Neural progenitor cell (in vitro differentiated cells): Measurements from ENCODE around the gene A2M.

Experiments
- CTCF ChIP-seq: fragments of 200-600 bp; sonication (generic); IDR thresholded peaks from 2 replicates; pipeline ENCODE4 v1.5.1; 2017; ENCODE audit warnings: antibody characterized with exemption, mild to moderate bottlenecking
- EZH2 ChIP-seq: fragments of 200-600 bp; sonication (generic); IDR thresholded peaks from 2 replicates; pipeline ENCODE4 v1.6.1; 2017; ENCODE audit warnings: antibody characterized with exemption, mild to moderate bottlenecking, moderate library complexity
- EZH2phosphoT487 ChIP-seq: fragments of 200-600 bp; sonication (generic); IDR thresholded peaks from 2 replicates; pipeline ENCODE4 v1.6.1; 2017; ENCODE audit warnings: antibody characterized with exemption

GRCh38 chr12:9124383-9125031 lies 8.8 kb upstream of the A2M start:
- TF ChIP-seq CTCF (no peak), EZH2 (no peak), EZH2phosphoT487 (no peak)
